Transverse colon (tissue), 4 donors: ENCODE measurements around the gene HSPB8.

ENCODE experiments used
- EP300 ChIP-seq: sonication (generic); formaldehyde crosslinking; IDR thresholded peaks from one replicate; pipeline ENCODE4 v1.6.1; 2017; ENCODE audit warnings: antibody characterized with exemption, low read depth
- POLR2AphosphoS5 ChIP-seq, 3 donors: sonication (generic); formaldehyde crosslinking; IDR thresholded peaks; one replicate each; pipeline ENCODE4 v1.6.1; 2016; ENCODE audit warnings: antibody characterized with exemption in 3 of 3
- TF ChIP-seq, protein P1 (sequence below), 5 experiments: fragments of 200-600 bp in 3 of 5; fragments of 450-650 bp in 2 of 5; sonication (generic) in 3 of 5; IDR thresholded peaks; 1 replicate in 2 of 5; 2 replicates in 3 of 5; pipeline ENCODE4 v1.5.1; 2016 to 2017; ENCODE audit warnings: antibody characterized with exemption in 5 of 5, inconsistent platforms in 3 of 5, mild to moderate bottlenecking in 2 of 5, moderate library complexity in 1 of 5

DNA sequence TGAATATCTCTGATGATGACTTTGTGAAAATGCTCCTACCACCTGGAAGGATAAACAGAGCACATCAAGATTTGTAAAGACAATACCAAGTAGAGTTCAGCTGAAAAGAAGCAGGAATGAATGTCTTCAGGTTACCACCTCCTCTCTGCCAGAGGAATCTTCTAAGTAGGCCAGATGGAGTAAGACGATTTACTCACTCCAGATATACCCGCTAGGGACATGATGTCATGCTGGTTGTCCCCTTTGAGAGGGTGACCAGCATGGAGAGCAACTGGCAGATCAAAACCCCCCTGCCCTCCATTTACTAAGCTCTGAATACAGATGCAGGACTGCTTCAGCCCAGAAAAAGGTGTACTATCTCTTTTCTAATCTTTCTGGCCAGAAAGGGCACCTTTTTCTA is 39.3 kb upstream of the HSPB8 start:
- TF ChIP-seq, protein P1, sequence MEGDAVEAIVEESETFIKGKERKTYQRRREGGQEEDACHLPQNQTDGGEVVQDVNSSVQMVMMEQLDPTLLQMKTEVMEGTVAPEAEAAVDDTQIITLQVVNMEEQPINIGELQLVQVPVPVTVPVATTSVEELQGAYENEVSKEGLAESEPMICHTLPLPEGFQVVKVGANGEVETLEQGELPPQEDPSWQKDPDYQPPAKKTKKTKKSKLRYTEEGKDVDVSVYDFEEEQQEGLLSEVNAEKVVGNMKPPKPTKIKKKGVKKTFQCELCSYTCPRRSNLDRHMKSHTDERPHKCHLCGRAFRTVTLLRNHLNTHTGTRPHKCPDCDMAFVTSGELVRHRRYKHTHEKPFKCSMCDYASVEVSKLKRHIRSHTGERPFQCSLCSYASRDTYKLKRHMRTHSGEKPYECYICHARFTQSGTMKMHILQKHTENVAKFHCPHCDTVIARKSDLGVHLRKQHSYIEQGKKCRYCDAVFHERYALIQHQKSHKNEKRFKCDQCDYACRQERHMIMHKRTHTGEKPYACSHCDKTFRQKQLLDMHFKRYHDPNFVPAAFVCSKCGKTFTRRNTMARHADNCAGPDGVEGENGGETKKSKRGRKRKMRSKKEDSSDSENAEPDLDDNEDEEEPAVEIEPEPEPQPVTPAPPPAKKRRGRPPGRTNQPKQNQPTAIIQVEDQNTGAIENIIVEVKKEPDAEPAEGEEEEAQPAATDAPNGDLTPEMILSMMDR (IDR thresholded peaks at IDR 0.05), result no peak
- TF ChIP-seq POLR2AphosphoS5 (IDR thresholded peaks at IDR 0.05) (no peak), EP300 (no peak)
